GM18861 (cell line): ENCODE data around the gene ACY1.

ENCODE experiments used
- ATAC-seq: cut with Tn5 transposase; IDR thresholded peaks from one replicate; pipeline ENCODE4 v1.9.1; 2021; ENCODE audit not compliant: unreplicated experiment

ACY1 gene

GRCh38 chr3:51962854-51963530 lies 20.3 kb upstream of the ACY1 start:
- no peak for ATAC-seq

DNA sequence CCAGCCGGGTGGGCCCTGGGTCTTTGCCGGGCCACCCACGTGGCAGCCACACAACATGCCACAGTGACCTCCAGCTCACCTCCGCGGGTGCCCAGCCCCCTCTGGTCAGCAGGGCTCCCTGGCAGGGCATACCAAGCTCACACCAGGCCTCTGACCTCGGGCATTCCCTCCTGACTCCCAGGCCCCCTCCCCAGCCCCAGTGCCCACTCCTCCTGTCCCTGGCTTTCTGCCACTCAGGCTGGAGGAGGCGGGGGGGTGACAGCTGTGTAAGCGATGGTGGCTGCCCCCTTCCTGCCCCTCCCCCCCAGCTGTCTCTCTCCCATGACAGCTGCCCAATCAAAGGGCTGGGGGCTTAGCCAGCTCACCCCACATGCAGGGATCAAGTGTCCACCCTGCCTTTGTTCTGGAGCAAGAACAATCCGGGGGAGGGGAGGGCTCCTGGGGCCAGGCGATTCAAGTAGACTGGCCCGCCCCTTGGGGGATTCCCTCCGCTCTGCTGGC lies 19.3 kb upstream of the ACY1 start:
- no peak for ATAC-seq

DNA sequence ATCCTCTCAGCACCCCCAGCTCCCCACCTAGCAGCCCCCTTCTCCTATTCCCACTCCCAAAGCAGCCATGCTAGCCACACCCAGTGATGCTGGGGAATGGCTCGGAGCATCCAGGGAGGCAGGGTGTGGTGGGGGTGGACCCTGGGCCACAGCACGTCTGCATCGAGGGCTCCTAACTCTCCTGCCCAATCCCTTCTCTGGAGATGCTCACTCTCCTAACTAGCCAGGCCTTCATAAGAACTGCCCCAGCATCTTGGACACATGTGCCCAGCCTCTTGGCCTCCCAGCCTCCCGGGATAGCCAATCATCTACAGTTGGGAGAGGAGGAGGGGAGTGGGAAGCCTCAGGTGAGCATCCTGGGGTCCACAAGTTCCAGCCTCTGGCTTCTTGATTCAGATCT lies 18.8 kb upstream of the ACY1 start:
- no peak for ATAC-seq

DNA sequence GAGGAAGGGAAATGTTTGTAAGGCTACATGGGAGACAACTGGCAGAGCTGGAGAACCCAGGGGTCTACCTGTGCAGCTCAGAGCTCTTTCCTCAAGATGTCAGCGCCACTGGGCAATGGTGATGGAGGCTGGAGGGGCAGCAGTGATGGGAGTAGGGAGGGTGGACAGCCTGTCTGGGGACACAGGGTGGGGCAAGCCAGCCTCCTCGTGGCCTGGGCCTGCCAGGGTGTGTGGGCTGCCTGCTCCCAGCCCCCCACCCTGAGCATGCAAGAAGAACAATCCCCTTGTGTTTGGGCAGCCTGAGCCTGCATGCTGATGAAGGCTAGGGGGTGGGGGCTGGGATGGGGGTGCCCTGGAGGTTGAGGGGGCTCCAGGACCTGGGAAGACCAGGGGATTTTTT lies 17.3 kb upstream of the ACY1 start:
- ATAC-seq, result no peak

GRCh38 chr3:51966486-51966885 lies 16.8 kb upstream of the ACY1 start:
- no peak for ATAC-seq

GRCh38 chr3:51966922-51967383 lies 16.4 kb upstream of the ACY1 start:
- no peak for ATAC-seq

GRCh38 chr3:51967384-51968169 lies 15.8 kb upstream of the ACY1 start, which contains the start of gene PCBP4:
TSS of gene PCBP4 (minus strand) at chr3:51967454. CDS start at chr3:51961240, 6,214 bp downstream.
- ATAC-seq, result no peak

- ATAC-seq, result no peak
Measured at GRCh38 chr3:51968170-51968775, 15.1 kb upstream of the ACY1 start.

- no peak for ATAC-seq
Measured at GRCh38 chr3:51968883-51969678, 14.3 kb upstream of the ACY1 start.

GRCh38 chr3:51969841-51970240 lies 13.5 kb upstream of the ACY1 start:
- no peak for ATAC-seq

GRCh38 chr3:51970606-51971300 lies 12.6 kb upstream of the ACY1 start:
- ATAC-seq, result no peak

GRCh38 chr3:51971350-51971749 lies 12.0 kb upstream of the ACY1 start:
- ATAC-seq, result no peak

DNA sequence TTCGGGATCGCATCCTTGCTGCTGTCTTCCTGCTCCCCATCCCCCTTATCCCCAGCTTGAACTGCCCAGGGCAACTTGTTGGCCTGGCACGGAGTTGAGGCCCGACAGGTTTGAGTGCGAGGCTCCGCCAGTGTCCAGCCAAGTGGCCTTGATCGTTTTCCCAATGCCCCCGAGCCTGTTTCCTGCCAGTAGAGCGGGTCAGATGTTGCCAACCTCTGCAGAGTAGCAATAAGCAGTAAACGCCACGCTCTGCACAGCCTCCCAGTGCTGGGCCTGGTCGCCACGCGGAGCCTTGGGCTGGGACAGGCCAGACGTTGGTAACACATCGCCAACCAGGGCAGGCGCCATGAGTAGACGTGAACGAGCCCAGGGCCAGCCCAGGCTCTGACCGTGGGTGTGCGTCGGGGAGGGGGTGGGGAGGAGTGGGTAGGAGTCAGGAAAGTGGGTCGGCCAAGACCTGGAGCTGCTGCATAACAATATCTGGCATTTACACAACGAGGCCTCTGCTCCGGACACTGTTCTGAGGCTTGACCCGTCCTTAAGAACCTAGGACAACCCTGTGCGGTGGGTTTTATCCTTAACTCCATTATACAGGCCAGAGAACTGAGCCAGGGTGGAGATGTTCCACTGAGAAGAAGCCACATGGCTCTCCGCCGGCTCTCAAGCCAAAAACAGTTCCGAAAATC lies 8.9 kb upstream of the ACY1 start:
- no peak for ATAC-seq

DNA sequence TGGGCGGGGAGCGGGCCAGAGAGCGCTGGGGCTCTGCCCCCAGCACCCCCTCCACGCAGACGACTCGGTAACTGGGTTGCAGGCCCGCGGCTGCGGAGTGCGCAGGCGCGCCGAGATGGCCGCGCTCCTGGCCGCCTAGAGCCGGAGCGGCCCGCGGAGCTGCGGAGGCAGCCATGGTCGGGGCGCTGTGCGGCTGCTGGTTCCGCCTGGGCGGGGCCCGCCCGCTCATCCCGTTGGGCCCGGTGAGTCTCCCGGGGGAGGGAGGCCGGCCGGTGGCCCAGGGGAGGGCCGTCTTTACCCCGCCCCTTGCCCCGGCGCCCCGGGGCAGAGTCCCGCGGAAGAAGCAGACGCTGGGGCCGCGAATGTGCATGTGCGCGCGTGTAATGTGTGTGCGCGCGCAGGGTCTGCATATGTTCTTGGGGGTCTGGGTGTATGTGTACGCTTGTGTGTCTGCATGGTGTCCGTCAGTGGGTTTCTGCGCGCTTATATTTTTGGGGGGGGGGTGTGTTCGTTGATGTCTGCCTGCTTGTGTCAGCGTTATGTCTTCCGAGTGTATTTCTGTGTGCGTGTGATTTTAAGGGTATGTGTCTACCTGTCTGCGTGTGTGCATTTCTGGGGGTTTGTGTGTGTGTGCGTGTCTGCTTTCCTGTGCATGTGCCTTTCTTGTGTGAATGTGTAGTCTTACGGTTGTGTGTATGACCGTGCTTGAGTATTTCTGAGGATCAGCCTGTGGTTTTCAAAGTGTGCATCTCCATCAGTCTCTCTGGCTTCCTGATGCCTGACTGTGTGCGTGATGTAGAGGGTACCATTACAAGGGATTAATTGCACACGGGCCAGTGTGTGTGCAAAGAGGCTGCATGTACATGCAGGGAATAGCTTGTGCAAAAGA lies 8.1 kb upstream of the ACY1 start, which contains the start of gene ABHD14A:
ABHD14A (plus strand) TSS at position 102 of the 889 bp plus-strand sequence; CDS start at position 174, 72 bp downstream.
- peak; percentile 45 for ATAC-seq

DNA sequence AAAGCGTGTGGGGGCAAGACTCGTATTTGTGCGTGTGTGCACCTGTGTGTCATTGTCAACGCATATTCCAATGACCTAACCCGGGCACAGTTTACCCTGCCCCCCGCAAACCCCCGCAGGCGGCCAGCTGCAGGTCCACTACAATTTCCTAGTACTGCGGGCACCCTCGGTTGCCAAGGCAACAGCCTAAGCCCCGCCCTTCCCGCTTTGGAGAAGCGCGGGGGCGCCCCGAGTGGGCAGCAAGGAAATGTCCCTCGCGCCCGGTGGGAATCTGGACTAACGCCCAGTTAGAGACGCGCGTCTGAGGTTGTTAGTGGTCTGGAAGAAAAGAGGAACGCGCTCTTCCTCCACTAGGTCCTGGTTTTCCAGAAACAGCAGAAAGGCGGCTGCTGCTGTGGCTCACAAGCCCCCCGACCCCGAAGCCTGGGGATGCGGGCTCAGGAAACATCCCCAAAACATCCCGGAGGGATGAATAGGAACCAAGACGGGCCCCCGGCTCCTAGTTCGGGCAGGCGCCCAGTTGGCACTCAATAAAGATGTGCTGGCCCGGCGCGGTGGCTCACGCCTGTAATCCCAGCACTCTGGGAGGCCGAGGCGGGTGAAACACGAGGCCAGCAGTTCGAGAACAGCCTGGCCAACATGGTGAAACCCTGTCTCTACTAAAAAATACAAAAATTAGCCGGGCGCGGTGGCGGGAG lies 7.3 kb upstream of the ACY1 start:
- ATAC-seq, result no peak

DNA sequence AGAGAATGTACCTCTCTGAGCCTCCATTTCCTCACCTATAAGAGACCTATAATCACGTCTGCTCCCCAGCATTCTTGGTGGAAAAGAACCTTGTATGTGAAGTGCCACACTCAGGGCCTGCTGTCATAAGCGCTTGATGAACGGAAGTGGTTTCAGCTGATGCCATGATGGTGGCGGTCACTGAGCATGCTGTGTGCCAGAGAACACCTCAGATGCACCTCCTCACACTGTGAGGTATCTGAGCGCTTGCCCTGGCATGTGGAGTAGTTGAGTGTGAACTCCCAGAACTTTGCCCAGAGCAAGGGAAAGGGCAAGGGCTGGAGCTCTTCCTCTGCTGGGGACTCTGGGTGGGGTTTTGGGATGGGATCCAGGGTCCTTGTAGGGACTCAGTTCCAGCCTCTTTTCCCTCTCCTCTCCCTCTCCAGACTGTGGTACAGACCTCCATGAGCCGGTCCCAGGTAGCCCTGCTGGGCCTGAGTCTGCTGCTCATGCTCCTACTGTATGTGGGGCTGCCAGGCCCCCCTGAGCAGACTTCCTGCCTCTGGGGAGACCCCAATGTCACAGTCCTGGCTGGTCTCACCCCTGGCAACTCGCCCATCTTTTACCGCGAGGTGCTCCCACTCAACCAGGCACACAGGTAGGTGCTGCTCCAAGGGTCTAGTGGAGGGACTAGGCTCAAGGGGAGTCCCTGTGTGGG lies 5.7 kb upstream of the ACY1 start:
- no peak for ATAC-seq

GRCh38 chr3:51978143-51978502 lies 5.2 kb upstream of the ACY1 start:
- no peak for ATAC-seq

- no peak for ATAC-seq
Measured at GRCh38 chr3:51980253-51980652, 3.1 kb upstream of the ACY1 start.
